GM12878 (cell line): ENCODE data around the gene ARHGAP27. TPM values are rescaled to one million over a fixed set of nuclear protein-coding genes. Genes with fewer than 3 reads are reported as not detected.

Source experiments
- E2F8 ChIP-seq: fragments of 450-650 bp; IDR thresholded peaks from 2 replicates; pipeline ENCODE4 v1.6.1; 2018; ENCODE audit warnings: mild to moderate bottlenecking, low read depth, moderate library complexity; ENCODE audit not compliant: partially characterized antibody
- FOS ChIP-seq: IDR thresholded peaks from 3 replicates; pipeline ENCODE4 v1.6.1; 2011; ENCODE audit warnings: borderline replicate concordance; ENCODE audit not compliant: insufficient read length; ENCODE audit errors: extremely low read depth
- GATAD2B ChIP-seq: fragments of 450-650 bp; conservative IDR thresholded peaks from 2 replicates; pipeline ENCODE4 v1.6.1; 2017; ENCODE audit warnings: low read depth, mild to moderate bottlenecking, moderate library complexity
- HCFC1 ChIP-seq: fragments of 150-350 bp; IDR thresholded peaks from 2 replicates; pipeline ENCODE4 v1.6.1; 2014; ENCODE audit warnings: low read length
- IKZF1 ChIP-seq: fragments of 450-650 bp; conservative IDR thresholded peaks from 2 replicates; pipeline ENCODE4 v1.6.1; 2017; ENCODE audit warnings: antibody characterized with exemption, mild to moderate bottlenecking
- IKZF2 ChIP-seq, 2 experiments: fragments of 450-650 bp; IDR thresholded peaks; 2 replicates each; pipeline ENCODE4 v1.6.1; 2017; ENCODE audit warnings: mild to moderate bottlenecking in 2 of 2, moderate library complexity in 2 of 2
- MEF2B ChIP-seq: fragments of 450-650 bp; IDR thresholded peaks from 2 replicates; pipeline ENCODE4 v1.6.1; 2018; ENCODE audit warnings: mild to moderate bottlenecking, moderate library complexity; ENCODE audit not compliant: partially characterized antibody, poor library complexity, severe bottlenecking
- MTA2 ChIP-seq: fragments of 450-650 bp; IDR thresholded peaks from 2 replicates; pipeline ENCODE4 v1.6.1; 2016; ENCODE audit warnings: low read depth, mild to moderate bottlenecking, moderate library complexity
- NFIC ChIP-seq: IDR thresholded peaks from 2 replicates; pipeline ENCODE4 v1.6.1; 2012; ENCODE audit warnings: low read depth, mild to moderate bottlenecking, inconsistent platforms, low read length, moderate library complexity
- POLR2A ChIP-seq: IDR thresholded peaks from 2 replicates; pipeline ENCODE4 v1.6.1; 2011; ENCODE audit warnings: low read depth, mild to moderate bottlenecking, low read length
- POLR2AphosphoS2 ChIP-seq: IDR thresholded peaks from 2 replicates; pipeline ENCODE4 v1.6.1; 2011; ENCODE audit warnings: low read depth, mild to moderate bottlenecking, low read length, improper control_type of control experiment, moderate library complexity
- POU2F2 ChIP-seq: IDR thresholded peaks from 3 replicates; pipeline ENCODE4 v1.6.1; 2011; ENCODE audit warnings: low read depth, mild to moderate bottlenecking, low read length, borderline replicate concordance
- RAD51 ChIP-seq: fragments of 450-650 bp; IDR thresholded peaks from 2 replicates; pipeline ENCODE4 v1.6.1; 2016; ENCODE audit warnings: moderate library complexity, mild to moderate bottlenecking, inconsistent platforms
- RELB ChIP-seq: fragments of 450-650 bp; IDR thresholded peaks from 2 replicates; pipeline ENCODE4 v1.6.1; 2017; ENCODE audit warnings: low read depth, mild to moderate bottlenecking, moderate library complexity
- RFX5 ChIP-seq: IDR thresholded peaks from 2 replicates; pipeline ENCODE4 v1.6.1; 2011; ENCODE audit warnings: low read depth, low read length, improper control_type of control experiment
- RUNX3 ChIP-seq: IDR thresholded peaks from 2 replicates; pipeline ENCODE4 v1.6.1; 2012; ENCODE audit warnings: low read length, inconsistent platforms
- TCF3 ChIP-seq: IDR thresholded peaks from 2 replicates; pipeline ENCODE4 v1.6.1; 2012; ENCODE audit warnings: low read depth, mild to moderate bottlenecking, low read length, borderline replicate concordance; ENCODE audit not compliant: insufficient read depth
- ZBTB11 ChIP-seq: fragments of 450-650 bp; formaldehyde crosslinking; IDR thresholded peaks from 2 replicates; pipeline ENCODE4 v1.5.0; 2022; ENCODE audit warnings: mild to moderate bottlenecking, missing genetic modification characterization
- ZBTB40 ChIP-seq: fragments of 450-650 bp; IDR thresholded peaks from 2 replicates; pipeline ENCODE4 v1.6.1; 2016; ENCODE audit warnings: mild to moderate bottlenecking, moderate library complexity, borderline replicate concordance
- ZNF274 ChIP-seq: IDR thresholded peaks from one replicate; pipeline ENCODE4 v1.8.0; 2011; ENCODE audit not compliant: insufficient read length, insufficient read depth
- polyA plus RNA-seq, 11 experiments: library from polyadenylated mRNA; depleted of rRNA in 4 of 11; unstranded in 6 of 11; stranded (reverse) in 5 of 11; fragments of >200 nt; fragmentation: Nextera tagmentation in 4 of 11; fragmentation: Illumina TruSeq in 1 of 11; extraction: Ambion mirVana in 4 of 11; extraction: Trizol in 1 of 11; gene quantifications; 1 replicate in 1 of 11; 2 replicates in 10 of 11; pipeline versions ENCODE4 v1.2.1 to v1.2.3, GENCODE V29; 2011 to 2016; ENCODE audit warnings: inconsistent platforms in 2 of 11, missing spikeins in 2 of 11, low read depth in 1 of 11
- total RNA-seq, 4 experiments: library from RNA; depleted of rRNA in 3 of 4; stranded (reverse); fragments of >200 nt in 3 of 4; fragmentation: Illumina TruSeq in 1 of 4; extraction: Trizol in 1 of 4; gene quantifications; 2 replicates each; pipeline versions ENCODE4 v1.2.1 to v1.2.3, GENCODE V29; 2013 to 2021

The ARHGAP27 gene
- total and polyA plus RNA-seq, 10 of the 15 experiments (the other 5 are each of a cell fraction or from before 2014, with no cell fraction given) = 0.64 to 45.7 (median 17.7) TPM

DNA sequence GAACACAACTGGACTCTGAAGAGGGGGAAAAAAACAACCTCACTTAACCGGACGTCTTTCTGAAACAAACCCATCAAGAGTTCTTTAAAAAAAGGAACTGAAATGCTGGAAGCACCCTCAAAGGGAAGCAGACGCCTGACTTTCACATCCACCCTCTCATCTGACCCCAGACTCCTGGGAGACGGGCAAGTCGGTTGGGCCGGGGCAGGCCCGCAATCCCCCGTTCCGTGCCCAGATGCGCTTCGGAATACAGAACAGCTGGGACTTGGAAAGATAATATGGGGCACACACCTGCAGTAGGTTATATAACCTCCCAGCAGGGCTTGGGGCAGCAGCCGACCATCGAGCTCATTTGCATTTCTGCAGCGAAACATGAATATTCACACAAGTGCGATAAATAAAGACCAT is 3.7 kb downstream of the ARHGAP27 start (continued):
- TF ChIP-seq MTA2 (peak; percentile 34; the same call in 1 of the 2 replicates), HCFC1 (no peak), MEF2B (peak; percentile 16), RFX5 (no peak), GATAD2B (0 out of 2 replicates have a peak, but pooled peaks have one; percentile 21), E2F8 (no peak), RAD51 (no peak), NFIC (peak; percentile 51; the same call in 1 of the 2 replicates), ZBTB11 (CRISPR knock-in tag) (no peak), IKZF1 (peak; percentile 80), RUNX3 (0 out of 2 replicates have a peak, but pooled peaks have one; percentile 25), FOS (no peak), POLR2A (no peak), POLR2AphosphoS2 (no peak), ZBTB40 (no peak), TCF3 (no peak), ZNF274 (no peak), RELB (peak; percentile 69; the same call in 1 of the 2 replicates), IKZF2 (IDR thresholded peaks at IDR 0.05) (peak; percentile 86 to 92), POU2F2 (peak; percentile 95; the same call in 2 of the 3 replicates)
